HTR-8/SVneo (cell line): ENCODE results near the gene NOXRED1.

ENCODE experiments used
- DNase-seq: peaks from one replicate; pipeline ENCODE4 v3.0.0; 2011; ENCODE audit warnings: low spot score, mixed read lengths; ENCODE audit not compliant: insufficient read length
- FAIRE-seq: peaks from 2 replicates; lab custom pipeline; 2011; peaks lifted over from hg19 to GRCh38; lab: Jason Lieb, UNC

The NOXRED1 gene

DNA sequence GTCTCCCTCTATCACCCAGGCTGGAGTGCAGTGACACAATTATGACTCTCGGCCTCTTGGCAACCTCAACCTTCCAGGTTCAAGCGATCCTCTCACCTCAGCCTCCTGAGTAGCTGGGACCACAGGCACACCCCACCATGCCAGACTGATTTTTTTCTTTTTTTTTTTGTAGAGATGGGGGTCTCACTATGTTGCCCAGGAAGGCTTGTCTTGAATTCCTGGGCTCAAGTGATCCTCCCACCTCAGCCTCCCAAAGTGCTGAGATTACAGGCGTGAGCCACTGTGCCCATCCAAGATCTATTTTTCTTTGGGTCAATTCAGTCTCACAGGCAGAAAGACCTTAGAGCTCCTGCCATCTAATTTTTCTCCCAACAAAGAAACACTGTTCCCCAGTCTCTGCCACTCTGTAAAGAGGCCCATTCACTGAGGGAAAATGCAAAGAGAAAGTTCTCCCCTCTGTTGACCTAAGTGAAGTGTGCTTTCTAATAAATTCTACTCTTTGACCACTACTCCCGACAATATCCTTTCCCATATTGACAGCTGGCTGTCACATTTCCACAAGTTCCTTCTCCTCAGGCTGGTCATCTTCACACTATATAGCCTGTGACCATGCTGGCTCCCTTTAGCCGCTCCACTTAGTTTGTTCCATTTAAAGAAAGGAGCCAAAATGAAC lies 69.7 kb downstream of the NOXRED1 start:
- no peak for DNase-seq
- FAIRE-seq, result no peak

DNA sequence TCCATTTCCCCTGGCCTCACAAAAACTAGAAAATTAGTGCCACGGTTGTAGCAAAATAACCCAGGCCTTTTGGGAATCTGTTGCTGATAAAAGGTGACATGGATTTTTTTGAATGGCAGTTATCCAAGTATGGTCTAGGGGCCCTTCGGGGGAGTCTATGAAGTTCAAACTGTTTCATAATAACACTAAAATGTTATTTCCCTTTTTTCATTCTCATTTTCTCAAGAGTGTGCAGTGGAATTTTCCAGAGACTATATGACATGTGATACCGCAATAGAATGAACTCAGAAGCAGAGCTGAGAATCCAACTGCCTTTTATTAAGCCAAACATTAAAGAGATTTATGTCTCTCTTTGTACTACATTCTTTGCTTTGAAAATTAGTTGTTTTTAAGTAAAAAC lies 75.6 kb downstream of the NOXRED1 start:
- FAIRE-seq (no peak), DNase-seq (no peak)

DNA sequence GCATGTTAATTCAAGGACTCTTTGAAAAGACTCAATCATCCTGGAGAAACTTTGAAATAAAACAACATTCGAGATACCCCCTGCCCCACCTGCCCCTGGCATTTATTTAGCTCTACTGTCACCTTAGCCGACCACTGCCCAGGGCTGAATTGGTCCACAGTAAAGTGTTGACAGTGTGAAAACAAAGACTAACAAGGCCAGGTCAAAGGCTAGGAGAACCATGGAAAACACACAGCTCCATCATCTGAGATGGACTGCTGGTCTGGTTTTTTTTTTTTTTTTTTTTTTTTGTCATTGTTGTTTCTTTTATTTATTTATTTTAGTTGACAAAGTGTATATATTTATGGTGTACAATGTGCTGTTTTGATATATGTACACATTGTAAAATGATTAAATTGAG lies 76.8 kb downstream of the NOXRED1 start:
- FAIRE-seq (peak; percentile 28), DNase-seq (no peak)

DNA sequence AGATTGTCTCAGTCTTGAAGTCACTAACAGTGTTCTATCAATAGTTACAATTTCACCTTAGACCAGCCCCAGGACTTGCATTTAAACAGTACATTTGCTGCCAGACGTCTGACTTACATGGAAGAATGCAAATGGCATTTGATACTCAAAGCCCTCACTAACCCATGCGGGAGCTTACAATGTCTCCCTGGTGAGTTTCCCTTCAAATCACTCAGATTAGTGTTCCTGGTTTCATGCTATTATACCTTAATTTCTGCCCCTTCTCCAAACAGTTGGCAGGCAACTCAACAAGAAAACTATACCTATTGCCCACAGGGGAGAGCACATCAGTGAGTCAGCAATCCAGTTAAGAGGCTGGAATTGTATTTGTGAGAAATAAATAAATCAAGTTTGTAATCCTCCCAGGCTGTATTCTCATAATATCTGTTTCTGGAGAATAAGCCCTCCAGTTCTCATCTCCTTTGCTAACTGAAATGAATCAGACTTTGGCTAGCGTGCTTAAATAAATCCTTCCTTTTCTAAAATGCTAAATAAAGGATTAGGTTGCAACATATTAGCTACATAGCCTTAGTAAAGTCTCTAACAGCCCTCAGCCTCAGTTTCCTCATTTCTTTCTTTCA lies 78.8 kb downstream of the NOXRED1 start:
- DNase-seq (no peak), FAIRE-seq (no peak)
